ENCODE results near the gene KRT8. TPM values are rescaled to one million over a fixed set of nuclear protein-coding genes. Genes with fewer than 3 reads are reported as not detected.
A peak's percentile ranks its signal among the peaks of the same experiment; 100 is the strongest.

KRT8 gene
- total RNA-seq, 1 donor from 2014 or later, result 0.51 TPM

DNA sequence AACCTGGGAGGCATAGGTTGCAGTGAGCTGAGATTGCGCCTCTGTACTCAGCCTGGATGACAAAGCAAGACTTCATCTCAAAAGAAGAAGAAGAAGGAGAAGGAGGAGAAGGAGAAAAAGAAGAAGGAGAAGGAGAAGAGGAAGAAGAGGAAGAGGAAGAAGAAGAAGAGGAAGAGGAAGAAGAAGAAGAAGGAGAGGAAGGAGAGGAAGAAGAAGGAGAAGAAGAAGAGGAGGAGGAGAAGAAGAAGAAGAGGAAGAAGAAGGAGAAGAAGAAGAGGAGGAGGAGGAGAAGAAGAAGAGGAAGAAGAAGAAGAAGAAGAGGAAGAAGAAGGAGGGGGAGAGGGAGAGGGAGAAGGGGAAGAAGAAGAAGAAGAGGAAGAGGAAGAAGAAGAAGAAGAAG, 12.9 kb upstream of the KRT8 start:
- H3K4me1 Mint-ChIP-seq, result no peaks in the 10 kb centered on the region

DNA sequence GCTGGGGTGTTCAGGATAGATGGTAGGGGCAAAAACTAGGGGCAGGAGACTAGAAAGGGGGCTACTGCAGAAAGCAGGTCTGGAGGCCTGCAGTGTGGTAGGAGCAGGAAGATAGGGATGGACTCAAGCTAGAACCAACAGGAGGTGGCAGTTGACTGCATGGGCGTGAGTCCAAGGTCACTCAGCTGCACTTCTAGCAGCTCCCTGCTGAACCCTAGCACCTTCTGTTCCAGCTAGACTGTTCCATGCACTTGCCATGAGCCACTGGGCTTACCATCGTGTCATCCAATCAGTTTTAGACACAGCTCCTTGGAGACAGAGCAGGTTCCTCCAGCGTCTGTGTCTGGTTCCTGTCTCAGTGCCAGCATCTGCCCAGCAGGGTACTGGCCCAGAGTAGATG, 11.3 kb upstream of the KRT8 start:
- no peak for DNase-seq
- Mint-ChIP-seq H3K27ac (no peak overlapping the region), H3K36me3 (ENCODE audit: low read depth) (no peaks in the 10 kb centered on the region), H3K27me3 (peaks cover 4% of the 10 kb centered on the region), H3K4me1 (no peaks in the 10 kb centered on the region), H3K9me3 (no peaks in the 10 kb centered on the region), H3K4me3 (no peak overlapping the region)
- intact Hi-C loops (cut with micrococcal nuclease), result no loop called here

More for the DNA sequence above, 12.9 kb upstream of the KRT8 start:
- H3K36me3 Mint-ChIP-seq (ENCODE audit: low read depth), result no peaks in the 10 kb centered on the region
- H3K4me3 Mint-ChIP-seq, result no peak overlapping the region
- no peaks in the 10 kb centered on the region for H3K9me3 Mint-ChIP-seq
- intact Hi-C loops (cut with micrococcal nuclease), result no loop called here
- no peak overlapping the region for H3K27ac Mint-ChIP-seq
- DNase-seq, result no peak
- peaks cover 5% of the 10 kb centered on the region for H3K27me3 Mint-ChIP-seq

DNA sequence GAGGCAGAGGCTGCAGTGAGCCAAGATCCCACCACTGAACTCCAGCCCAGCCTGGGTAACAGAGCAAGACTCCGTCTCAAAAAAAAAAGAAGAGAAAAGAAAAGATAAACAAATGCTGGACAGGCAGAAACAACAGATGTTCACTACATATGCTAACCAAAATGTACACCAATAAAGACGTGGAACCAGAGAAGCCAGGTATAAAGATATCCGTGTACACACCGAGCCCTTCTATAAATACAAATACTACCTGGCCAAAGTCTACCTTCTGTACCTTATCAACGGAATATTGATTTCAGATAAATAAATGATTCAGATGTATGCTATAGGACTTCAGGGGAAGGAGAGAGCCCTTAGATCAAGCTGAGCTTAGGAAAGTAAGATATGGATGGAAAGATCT, 10.8 kb upstream of the KRT8 start:
- no peak for DNase-seq
- H3K4me3 Mint-ChIP-seq, result no peak overlapping the region
- intact Hi-C loops (cut with micrococcal nuclease), result no loop called here
- no peaks in the 10 kb centered on the region for H3K36me3 Mint-ChIP-seq (ENCODE audit: low read depth)
- H3K27ac Mint-ChIP-seq, result no peak overlapping the region
- H3K27me3 Mint-ChIP-seq, result peaks cover 3% of the 10 kb centered on the region
- H3K9me3 Mint-ChIP-seq, result no peaks in the 10 kb centered on the region
- no peaks in the 10 kb centered on the region for H3K4me1 Mint-ChIP-seq

GRCh38 chr12:52914576-52915121, 9.8 kb upstream of the KRT8 start:
- no peaks in the 10 kb centered on the region for H3K9me3 Mint-ChIP-seq
- H3K36me3 Mint-ChIP-seq (ENCODE audit: low read depth), result no peaks in the 10 kb centered on the region
- H3K4me1 Mint-ChIP-seq, result no peaks in the 10 kb centered on the region
- no peak overlapping the region for H3K4me3 Mint-ChIP-seq
- H3K27me3 Mint-ChIP-seq, result peaks cover 5% of the 10 kb centered on the region
- no peak for DNase-seq
- H3K27ac Mint-ChIP-seq, result no peak overlapping the region
- intact Hi-C loops (cut with micrococcal nuclease), result no loop called here

DNA sequence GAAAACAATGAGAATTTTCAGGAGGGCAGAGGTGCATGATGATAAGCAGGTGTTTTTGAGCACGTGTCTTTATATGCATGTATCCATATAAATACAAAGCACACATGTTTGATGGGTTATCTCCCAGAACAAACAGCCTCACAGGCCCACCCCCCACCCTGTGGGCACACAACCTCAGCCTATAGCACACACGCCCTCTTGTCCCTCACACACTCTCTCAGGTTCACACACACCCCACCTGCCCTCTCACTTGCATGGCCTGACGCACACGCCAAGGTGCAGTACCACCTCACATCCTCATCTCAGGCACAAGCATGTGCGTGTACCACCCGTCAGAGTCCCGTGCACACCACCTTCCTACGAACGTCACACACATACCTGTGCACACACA, 8.6 kb upstream of the KRT8 start:
- H3K27ac Mint-ChIP-seq, result no peak overlapping the region
- DNase-seq, result no peak
- H3K9me3 Mint-ChIP-seq, result no peaks in the 10 kb centered on the region
- H3K4me3 Mint-ChIP-seq, result no peak overlapping the region
- H3K4me1 Mint-ChIP-seq, result no peaks in the 10 kb centered on the region
- peaks cover 5% of the 10 kb centered on the region for H3K27me3 Mint-ChIP-seq
- intact Hi-C loops (cut with micrococcal nuclease), result no loop called here
- no peaks in the 10 kb centered on the region for H3K36me3 Mint-ChIP-seq (ENCODE audit: low read depth)

DNA sequence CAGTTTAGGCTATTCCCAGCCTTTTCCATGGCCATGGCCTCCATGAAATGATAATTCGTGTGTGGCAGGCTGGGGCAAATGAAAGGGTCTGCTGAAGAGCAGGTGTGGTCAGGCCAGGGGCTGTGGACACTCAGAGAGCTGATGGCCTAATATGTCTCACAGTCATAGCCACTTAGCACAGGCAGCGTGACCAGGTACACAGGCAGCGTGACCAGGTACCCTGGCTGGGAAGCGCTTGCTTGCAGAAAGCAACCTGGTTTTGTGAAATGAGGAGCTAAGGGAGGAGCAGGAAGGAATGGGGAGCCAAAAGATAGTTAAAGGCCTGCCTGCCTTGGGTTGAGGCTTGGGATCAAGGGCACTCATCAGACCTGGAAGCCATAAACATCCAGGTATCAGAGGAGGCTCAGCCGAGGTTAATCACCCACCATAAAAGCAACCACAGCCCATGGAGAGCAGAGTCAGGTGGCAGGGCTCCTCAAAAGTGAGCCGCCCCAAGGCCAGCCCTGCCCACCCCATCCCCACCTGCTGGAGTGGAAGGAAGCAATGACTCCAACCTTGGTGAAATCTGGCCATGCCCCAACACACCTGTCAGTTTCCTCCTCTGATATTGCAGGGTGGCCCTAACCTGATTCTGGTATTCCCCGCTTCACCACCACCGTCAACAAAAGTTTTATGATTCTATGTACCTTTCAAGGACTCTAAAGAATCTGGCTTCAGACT, 8.0 kb upstream of the KRT8 start:
- Mint-ChIP-seq H3K27me3 (peaks cover 6% of the 10 kb centered on the region), H3K4me1 (no peaks in the 10 kb centered on the region), H3K4me3 (no peak overlapping the region), H3K9me3 (no peaks in the 10 kb centered on the region), H3K36me3 (ENCODE audit: low read depth) (no peaks in the 10 kb centered on the region), H3K27ac (no peak overlapping the region)
- intact Hi-C loops (cut with micrococcal nuclease), result no loop called here
- DNase-seq, result no peak

- DNase-seq, result no peak
- Mint-ChIP-seq H3K27ac (no peak overlapping the region), H3K9me3 (no peaks in the 10 kb centered on the region), H3K36me3 (ENCODE audit: low read depth) (no peaks in the 10 kb centered on the region), H3K4me1 (no peaks in the 10 kb centered on the region), H3K4me3 (no peak overlapping the region), H3K27me3 (peaks cover 6% of the 10 kb centered on the region)
- intact Hi-C loops (cut with micrococcal nuclease), result no loop called here
Measured at GRCh38 chr12:52910248-52910883, 5.5 kb upstream of the KRT8 start.

DNA sequence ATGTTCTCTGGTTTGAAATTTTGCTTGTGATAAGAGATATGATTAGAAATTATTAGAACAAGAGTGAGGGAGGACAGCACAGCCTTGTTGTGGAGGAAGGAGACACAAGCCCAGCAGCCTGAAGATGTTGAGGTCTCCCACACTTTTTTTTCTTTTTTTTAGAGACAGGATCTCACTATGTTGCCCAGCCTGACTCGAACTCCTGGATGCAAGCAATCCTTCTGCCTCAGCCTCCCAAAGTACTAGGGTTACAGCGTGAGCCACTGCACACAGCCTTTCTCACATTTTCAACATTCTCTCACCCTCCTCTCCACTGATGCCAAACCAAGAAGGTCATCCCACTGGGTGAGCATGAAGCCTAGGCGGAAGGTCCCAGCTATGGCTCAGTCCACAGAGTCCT, 4.9 kb upstream of the KRT8 start:
- H3K27me3 Mint-ChIP-seq, result peaks cover 6% of the 10 kb centered on the region
- H3K36me3 Mint-ChIP-seq (ENCODE audit: low read depth), result no peaks in the 10 kb centered on the region
- H3K4me1 Mint-ChIP-seq, result no peaks in the 10 kb centered on the region
- DNase-seq, result no peak
- no peak overlapping the region for H3K27ac Mint-ChIP-seq
- H3K4me3 Mint-ChIP-seq, result no peak overlapping the region
- H3K9me3 Mint-ChIP-seq, result no peaks in the 10 kb centered on the region
- intact Hi-C loops (cut with micrococcal nuclease), result no loop called here

DNA sequence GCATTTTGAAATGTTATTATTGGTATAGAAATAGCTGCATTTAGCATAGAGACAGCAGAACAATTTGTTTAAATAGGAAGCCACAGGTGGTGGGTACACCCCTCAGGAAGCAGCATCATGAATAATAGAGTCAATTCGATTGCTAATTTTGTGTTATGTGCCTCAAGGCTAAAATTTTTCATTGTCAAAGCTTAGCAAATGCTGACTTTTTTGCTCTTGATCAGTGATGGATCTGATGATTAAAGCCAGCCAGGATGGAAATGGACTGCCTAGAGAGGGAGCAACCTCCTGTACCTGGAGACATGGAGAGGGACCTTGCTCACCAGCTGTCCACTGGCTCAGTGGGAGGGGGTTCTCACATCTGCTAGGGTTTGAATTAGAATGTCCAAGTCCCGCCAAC, 4.5 kb upstream of the KRT8 start:
- peaks cover 6% of the 10 kb centered on the region for H3K27me3 Mint-ChIP-seq
- H3K36me3 Mint-ChIP-seq (ENCODE audit: low read depth), result no peaks in the 10 kb centered on the region
- H3K4me1 Mint-ChIP-seq, result no peaks in the 10 kb centered on the region
- intact Hi-C loops (cut with micrococcal nuclease), result no loop called here
- no peak overlapping the region for H3K27ac Mint-ChIP-seq
- no peak overlapping the region for H3K4me3 Mint-ChIP-seq
- H3K9me3 Mint-ChIP-seq, result no peaks in the 10 kb centered on the region
- no peak for DNase-seq

GRCh38 chr12:52907092-52907810, 2.4 kb upstream of the KRT8 start:
- Mint-ChIP-seq H3K9me3 (no peaks in the 10 kb centered on the region), H3K4me1 (peaks cover 3% of the 10 kb centered on the region), H3K4me3 (no peak overlapping the region), H3K36me3 (ENCODE audit: low read depth) (no peaks in the 10 kb centered on the region), H3K27me3 (peaks cover 9% of the 10 kb centered on the region), H3K27ac (no peak overlapping the region)
- DNase-seq, result no peak
- intact Hi-C loops (cut with micrococcal nuclease), result no loop called here

DNA sequence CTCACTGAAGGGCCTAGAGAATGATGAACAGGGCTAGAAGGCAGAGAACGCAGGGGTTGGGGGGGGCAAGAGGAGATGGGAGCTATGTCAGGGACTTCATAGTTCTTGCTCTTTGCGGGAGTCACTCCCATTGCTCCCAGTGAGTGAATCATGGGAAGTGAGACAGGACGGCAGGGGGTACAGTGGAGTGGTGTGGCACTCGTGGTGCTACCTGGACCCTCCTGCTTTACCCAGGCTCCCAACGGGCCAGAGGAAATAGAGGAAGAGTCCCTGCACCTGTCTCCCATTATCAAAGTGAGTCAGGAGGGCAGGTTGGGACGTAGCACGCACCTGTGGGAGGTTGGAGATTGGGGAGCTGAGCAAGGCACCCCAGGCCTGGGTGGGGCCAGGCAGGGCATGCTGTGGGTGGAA, 1.3 kb upstream of the KRT8 start:
- Mint-ChIP-seq H3K36me3 (ENCODE audit: low read depth) (no peaks in the 10 kb centered on the region), H3K4me3 (no peak overlapping the region), H3K4me1 (peaks cover 3% of the 10 kb centered on the region), H3K27ac (no peak overlapping the region), H3K9me3 (no peaks in the 10 kb centered on the region), H3K27me3 (peaks cover 9% of the 10 kb centered on the region)
- intact Hi-C loops (cut with micrococcal nuclease), result no loop called here
- DNase-seq, result no peak

GRCh38 chr12:52903855-52904508, 894 bp downstream of the KRT8 start:
- Mint-ChIP-seq H3K4me3 (peak overlapping the region; percentile 57), H3K27ac (peak overlapping the region; percentile 67), H3K9me3 (no peaks in the 10 kb centered on the region), H3K36me3 (ENCODE audit: low read depth) (no peaks in the 10 kb centered on the region), H3K4me1 (peaks cover 3% of the 10 kb centered on the region), H3K27me3 (peaks cover 6% of the 10 kb centered on the region)
- peak; percentile 70 for DNase-seq
- intact Hi-C loops (cut with micrococcal nuclease), result no loop called here

DNA sequence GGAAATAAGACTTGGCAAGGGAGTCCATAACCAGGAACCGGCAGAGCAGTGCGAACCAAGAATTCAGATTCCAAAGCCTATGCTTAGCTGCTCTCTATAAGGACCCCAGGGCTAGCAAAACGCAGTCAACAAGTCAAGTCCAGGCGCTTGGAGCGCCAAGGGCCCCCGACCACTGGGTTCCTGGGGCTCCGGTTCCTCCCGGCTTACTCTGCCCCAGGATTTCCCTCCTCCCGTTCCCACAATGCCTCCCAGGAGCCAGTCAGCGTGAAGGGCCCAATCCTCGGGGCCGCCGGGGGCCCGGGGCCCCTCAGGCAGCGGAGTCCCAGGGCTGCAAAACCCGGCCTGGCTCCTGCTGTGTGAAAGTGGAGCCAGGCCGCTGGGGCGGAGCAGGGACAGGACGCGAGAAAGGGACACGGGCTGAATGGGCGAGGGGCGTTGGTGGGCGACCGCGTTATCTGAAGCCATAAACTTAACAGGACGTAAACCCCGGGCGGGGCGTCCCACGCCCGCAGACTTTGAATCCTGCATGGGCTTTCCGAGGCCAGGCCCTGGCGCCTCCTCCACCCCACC, 1.5 kb downstream of the KRT8 start:
- no peak overlapping the region for H3K27ac Mint-ChIP-seq

More for the DNA sequence above, 1.5 kb downstream of the KRT8 start:
- Mint-ChIP-seq H3K4me3 (peak overlapping the region; percentile 30), H3K9me3 (no peaks in the 10 kb centered on the region), H3K4me1 (peaks cover 3% of the 10 kb centered on the region), H3K27me3 (peaks cover 3% of the 10 kb centered on the region), H3K36me3 (ENCODE audit: low read depth) (no peaks in the 10 kb centered on the region)
- peak; percentile 77 for DNase-seq
- intact Hi-C loops (cut with micrococcal nuclease), result no loop called here

Data from activated CD4-positive, alpha-beta T cell treated with anti-CD3 and anti-CD28 coated beads, Interleukin-2, amount 10 ng/mL, durations not matched to agents 24 days and 14 days (primary cell).